NAMALWA (cell line): ENCODE data around the gene HLA-DOA.
A peak's percentile ranks its signal among the peaks of the same experiment; 100 is the strongest.

ENCODE experiments used
- DNase-seq: peaks from one replicate; pipeline ENCODE4 v3.0.0-alpha.2; 2015; ENCODE audit warnings: low spot score

HLA-DOA gene

GRCh38 chr6:33017018-33017417 is 7.6 kb upstream of the HLA-DOA start:
- no peak for DNase-seq

- DNase-seq = no peak
These were observed 6.4 kb upstream of the HLA-DOA start for GRCh38 chr6:33015798-33016197.

DNA sequence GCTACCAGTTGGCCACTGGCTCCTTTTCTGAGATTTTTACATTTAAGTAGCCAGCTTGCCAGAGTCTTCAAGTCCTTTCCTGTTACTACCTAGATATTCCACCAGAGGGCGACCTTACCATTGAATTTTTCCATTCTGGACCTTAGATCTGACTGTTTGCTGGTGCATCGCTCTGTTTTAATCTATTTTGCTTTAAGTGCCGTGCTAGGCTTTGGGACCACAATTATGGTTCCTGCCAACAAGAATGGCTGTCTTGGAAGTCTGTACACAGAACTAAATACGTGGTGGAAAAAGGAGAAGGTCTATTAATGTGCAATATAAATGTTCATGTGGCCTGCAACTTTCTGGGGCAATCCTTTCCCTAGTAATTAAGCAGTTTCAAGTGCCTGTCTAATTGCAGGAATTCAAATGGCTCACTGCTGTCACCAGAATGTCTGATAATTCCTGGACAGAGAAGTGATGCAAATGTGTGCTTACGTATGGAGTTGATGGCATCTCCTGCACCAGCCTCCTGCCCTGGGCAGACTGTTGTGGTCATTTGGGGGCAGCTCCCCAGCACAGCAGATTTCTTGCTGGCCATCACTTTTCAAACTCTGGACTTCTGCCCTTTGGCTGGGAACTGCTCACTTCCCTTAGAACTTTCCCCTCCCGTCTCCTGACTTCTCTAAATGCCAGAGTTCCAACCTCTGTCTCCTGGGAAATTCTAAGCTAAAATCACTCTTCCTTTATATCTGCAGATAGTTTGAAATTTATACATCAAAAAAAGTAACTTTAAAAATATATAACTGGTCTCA is 5.6 kb upstream of the HLA-DOA start:
- DNase-seq = peak; percentile 91

GRCh38 chr6:33013608-33014007 is 4.2 kb upstream of the HLA-DOA start:
- no peak for DNase-seq

DNA sequence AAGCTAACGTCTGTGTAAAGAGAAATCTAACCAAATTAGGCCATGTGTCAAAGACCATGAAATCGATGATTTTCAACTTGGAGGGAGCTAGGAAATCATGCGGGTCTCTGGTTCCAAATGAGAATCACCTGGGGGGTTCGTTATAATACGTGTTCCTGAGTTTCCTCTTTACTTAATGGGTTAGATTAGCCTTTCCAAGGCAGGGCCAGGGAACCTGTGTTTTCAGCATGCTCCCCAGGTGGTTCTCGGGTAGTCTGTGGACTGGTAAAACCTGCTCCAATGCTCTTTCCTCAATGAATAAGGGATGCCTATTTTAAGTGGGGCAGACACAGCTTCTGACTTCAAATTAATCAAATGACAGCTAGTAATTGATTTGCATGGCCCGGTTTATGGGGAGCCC is 965 bp upstream of the HLA-DOA start:
- DNase-seq = no peak

DNA sequence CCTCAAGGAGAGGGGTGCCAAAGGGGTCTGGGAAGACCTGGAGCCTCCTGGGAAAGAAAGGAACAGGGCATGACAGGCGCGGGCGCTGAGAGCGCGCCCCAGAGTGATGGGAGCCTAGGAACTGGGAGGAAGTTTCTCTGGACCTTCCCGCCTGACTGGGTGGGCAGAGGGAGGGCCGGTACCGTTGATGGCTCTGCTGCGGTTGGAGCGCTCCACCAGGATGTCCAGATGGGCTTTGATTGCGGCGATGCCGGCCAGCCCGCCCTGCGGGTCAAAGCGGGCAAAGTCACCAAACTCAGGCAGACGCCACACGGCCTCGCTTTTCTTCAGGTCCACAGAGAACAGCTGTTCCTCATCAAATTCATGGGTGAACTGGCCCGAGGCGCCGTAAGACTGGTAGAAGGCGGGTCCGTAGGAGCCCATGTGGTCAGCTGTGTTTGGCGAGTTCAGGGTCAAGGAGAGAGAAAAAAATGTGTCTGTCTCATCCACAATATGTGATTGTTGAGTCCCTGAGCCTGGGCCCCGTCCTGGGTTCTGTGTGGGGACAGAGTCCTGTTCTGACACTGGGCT is 1.5 kb downstream of the HLA-DOA start:
- DNase-seq = no peak

DNA sequence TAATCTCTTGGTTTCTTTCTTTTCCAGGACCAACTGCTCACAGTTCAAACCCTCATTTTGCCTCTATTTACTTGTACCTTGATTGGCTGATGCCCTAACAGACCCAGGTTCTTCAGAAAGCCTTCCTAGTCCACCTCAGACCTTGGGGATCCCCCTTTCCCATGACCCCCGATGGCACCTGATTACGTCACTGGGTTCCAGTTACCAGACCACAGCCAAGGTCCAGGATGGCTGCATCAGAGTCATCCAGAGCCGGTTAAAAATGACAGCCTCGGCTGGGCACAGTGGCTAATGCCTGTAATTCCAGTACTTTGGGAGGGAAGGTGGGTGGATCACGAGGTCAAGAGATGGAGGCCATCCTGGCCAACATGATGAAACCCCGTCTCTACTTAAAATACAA is 4.5 kb downstream of the HLA-DOA start:
- no peak for DNase-seq

DNA sequence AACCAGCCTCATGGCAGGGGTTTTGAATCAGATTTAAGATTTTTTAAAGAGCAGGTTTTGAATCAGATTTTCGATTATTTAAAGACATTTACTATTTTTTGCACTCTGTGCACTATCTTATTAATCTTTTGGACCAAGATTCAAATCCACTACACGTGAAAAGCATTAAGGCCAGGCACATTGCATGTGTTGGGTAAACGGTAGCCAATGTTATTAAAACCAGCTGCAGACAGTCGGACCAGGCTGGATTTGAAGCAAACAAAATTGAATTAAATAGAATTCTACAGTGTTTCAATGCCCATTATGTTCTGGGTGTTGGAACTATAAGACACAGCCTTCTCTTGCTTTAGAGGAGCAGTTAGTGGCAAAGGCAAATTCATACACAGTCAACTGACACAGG is 7.7 kb downstream of the HLA-DOA start:
- no peak for DNase-seq

DNA sequence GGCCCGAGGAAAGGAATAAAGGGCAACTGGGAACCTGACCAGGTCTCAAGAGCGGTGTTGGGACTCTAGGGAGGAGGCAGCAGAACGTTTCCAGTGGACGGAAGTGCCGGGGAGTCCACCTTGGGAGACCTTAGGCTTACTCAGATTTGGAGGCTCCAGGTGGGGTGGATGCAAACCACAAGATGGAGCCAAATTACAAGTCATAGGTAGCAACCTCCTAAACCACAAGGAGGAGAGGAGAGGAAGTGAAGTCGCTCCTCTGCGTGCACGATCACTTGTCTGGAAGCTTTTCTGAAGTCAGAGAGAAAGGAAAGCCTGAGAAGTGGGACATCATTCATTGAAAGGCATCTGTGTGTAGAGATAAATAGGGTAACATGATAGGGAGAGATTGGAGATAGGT is 9.3 kb downstream of the HLA-DOA start:
- DNase-seq = peak; percentile 65

GRCh38 chr6:32995448-32995847 is 13.9 kb downstream of the HLA-DOA start:
- no peak for DNase-seq

- no peak for DNase-seq
These were observed 15.9 kb downstream of the HLA-DOA start for GRCh38 chr6:32993363-32993973.

- DNase-seq = no peak
These were observed 17.4 kb downstream of the HLA-DOA start for GRCh38 chr6:32991972-32992371.

GRCh38 chr6:32989368-32989767 is 20.0 kb downstream of the HLA-DOA start:
- no peak for DNase-seq

- DNase-seq = peak; percentile 94
These were observed 24.6 kb downstream of the HLA-DOA start for GRCh38 chr6:32984622-32985389.

DNA sequence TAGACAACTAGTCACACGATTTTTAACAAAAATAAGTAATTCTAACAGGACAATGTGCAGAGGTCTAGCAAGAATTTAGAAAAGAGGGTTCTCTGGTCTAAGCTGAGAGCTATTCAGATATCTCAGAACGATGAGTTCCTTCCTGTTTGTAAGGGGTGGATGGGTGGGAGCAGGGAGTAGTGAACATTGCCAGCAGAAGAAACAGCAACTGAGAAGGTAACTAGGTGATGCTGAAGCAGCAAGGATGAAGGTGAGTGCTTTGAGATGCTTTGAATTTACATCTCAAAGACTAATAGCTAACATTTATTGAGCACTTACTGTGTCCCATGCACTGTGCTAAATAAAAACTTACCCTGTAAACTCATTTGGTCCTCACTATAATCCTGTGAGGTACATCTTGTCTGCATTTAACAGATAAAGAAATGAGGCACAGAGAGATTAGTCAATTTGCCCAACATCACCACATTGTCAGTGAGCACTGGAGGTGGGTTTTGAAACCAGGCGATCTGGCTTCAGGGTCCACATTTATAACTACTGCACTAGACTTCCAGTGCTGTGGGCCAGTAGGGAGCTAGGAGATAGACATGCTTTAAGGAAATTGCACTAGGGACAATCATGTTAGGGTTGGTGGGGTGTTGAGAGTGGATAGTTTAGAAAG is 25.3 kb downstream of the HLA-DOA start:
- DNase-seq = peak; percentile 37

- peak; percentile 22 for DNase-seq
These were observed 25.9 kb downstream of the HLA-DOA start for GRCh38 chr6:32983493-32983848.

- peak; percentile 30 for DNase-seq
These were observed 26.5 kb downstream of the HLA-DOA start for GRCh38 chr6:32982702-32983492.

DNA sequence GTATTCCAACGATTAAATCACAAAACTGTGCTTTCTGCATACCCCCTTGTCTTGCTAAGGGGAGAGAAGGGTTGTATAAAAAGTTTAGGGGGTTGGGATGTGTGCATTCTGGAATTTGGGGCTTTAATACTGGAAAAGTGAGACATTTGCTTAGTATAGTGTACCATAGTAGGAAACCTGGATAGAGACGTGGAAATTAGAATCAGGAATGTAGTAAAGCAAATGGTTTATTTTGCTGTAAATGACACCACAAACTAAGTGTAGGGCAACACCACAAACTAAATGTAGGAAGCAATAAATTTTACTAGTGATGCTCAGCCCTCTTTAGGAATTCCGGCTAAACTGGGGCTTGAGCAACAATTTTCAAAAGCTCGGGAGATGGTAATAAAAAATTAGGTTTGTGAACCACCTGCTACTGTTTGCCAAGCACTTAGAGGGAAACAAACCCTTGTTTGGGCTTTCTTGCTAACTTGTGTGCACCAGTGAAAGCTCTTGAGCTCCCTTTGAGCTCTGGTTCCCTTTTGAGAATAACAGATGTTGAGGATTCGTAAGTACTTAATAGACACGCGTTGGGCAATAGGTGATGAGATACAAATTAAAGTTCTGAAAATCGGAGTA is 27.2 kb downstream of the HLA-DOA start:
- peak; percentile 65 for DNase-seq

DNA sequence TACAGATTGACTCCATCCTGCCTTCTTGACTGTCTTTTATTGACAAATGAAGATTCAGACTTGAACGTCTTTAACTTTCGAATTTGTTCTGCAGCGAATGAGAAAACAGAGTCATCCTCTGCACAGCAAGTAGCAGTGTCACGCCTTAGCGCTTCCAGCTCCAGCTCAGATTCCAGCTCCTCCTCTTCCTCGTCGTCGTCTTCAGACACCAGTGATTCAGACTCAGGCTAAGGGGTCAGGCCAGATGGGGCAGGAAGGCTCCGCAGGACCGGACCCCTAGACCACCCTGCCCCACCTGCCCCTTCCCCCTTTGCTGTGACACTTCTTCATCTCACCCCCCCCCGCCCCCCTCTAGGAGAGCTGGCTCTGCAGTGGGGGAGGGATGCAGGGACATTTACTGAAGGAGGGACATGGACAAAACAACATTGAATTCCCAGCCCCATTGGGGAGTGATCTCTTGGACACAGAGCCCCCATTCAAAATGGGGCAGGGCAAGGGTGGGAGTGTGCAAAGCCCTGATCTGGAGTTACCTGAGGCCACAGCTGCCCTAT is 28.8 kb downstream of the HLA-DOA start:
- DNase-seq = peak; percentile 31

DNA sequence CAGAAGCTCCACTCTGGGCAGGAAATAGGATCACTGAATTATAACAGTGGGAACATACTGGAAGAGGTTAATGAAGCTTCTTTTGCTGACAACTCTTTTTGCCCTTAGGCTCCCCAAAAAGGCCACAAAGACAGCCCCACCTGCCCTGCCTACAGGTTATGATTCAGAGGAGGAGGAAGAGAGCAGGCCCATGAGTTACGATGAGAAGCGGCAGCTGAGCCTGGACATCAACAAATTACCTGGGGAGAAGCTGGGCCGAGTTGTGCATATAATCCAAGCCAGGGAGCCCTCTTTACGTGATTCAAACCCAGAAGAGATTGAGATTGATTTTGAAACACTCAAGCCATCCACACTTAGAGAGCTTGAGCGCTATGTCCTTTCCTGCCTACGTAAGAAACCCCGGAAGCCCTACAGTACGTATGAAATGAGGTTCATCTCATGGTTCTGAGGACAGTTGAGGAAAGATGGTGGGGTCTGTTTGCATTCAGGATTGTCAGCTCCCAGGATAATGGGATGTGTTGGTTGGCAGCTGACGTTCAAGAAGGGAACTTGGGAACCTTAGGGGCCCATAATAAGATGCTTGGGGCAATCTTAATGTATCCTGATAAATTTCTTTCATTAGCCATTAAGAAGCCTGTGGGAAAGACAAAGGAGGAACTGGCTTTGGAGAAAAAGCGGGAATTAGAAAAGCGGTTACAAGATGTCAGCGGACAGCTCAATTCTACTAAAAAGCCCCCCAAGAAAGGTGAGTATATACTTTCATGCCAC is 29.5 kb downstream of the HLA-DOA start:
- no peak for DNase-seq
